BJ (cell line): ENCODE results near the gene MRPL52. TPM values are rescaled to one million over a fixed set of nuclear protein-coding genes. Genes with fewer than 3 reads are reported as not detected.
"Not testable (repeated sequence)": the region's sequence is repeated elsewhere in the genome, so short reads cannot be mapped to it uniquely, and the experiment has no call there.

Experiments
- CTCF ChIA-PET: fragments of 350-600 bp; formaldehyde crosslinking; extraction: SDS; loops from one replicate; lab custom pipeline; 2021; ENCODE audit warnings: antibody characterized with exemption, inconsistent platforms; lab: Yijun Ruan, JAX
- POLR2A ChIA-PET: fragments of 300-600 bp; sonication (Branson Sonifier 250); formaldehyde crosslinking; extraction: SDS; loops from one replicate; lab custom pipeline; 2021; ENCODE audit warnings: antibody characterized with exemption; lab: Charles Lee
- DNase-seq: peaks from one replicate; pipeline ENCODE4 v3.0.0-alpha.2; 2011; ENCODE audit warnings: low read depth
- H3K27me3 ChIP-seq: 2 replicates; pipeline ENCODE4 v1.6.0; 2011; ENCODE audit warnings: low read length; ENCODE audit not compliant: control insufficient read depth, insufficient read depth
- H3K36me3 ChIP-seq: 2 replicates; pipeline ENCODE4 v1.5.1; 2011; ENCODE audit warnings: low read length; ENCODE audit not compliant: control insufficient read depth, insufficient read depth
- H3K4me3 ChIP-seq: 2 replicates; pipeline ENCODE4 v1.5.1; 2011; ENCODE audit warnings: low read depth, mild to moderate bottlenecking, control low read depth, low read length
- polyA plus RNA-seq: library from polyadenylated mRNA; depleted of rRNA; stranded (reverse); fragments of >200 nt; gene quantifications from 2 replicates; pipeline ENCODE4 v1.2.3, GENCODE V29; 2011
- TF ChIP-seq, protein P1 (sequence below): IDR thresholded peaks from 2 replicates; pipeline ENCODE4 v1.5.1; 2011; ENCODE audit warnings: low read depth, mild to moderate bottlenecking, control low read depth, inconsistent platforms, low read length, moderate library complexity; ENCODE audit not compliant: insufficient read depth

Gene MRPL52
- polyA plus RNA-seq, 1 experiment: 66.7 TPM

- ChIA-PET CTCF (interaction anchor here (1.8 kb wide), 1 partner anchor 51 kb away, joined by 4 read pairs; no protein-coding TSS in a partner anchor), POLR2A (interaction anchor here (0.7 kb wide), 1 partner anchor 90 kb away, joined by 6 read pairs; no protein-coding TSS in a partner anchor)
- Histone ChIP-seq H3K36me3 (no peaks in the 10 kb centered on the region), H3K27me3 (peaks cover 5% of the 10 kb centered on the region), H3K4me3 (no peak overlapping the region)
- TF ChIP-seq, protein P1, sequence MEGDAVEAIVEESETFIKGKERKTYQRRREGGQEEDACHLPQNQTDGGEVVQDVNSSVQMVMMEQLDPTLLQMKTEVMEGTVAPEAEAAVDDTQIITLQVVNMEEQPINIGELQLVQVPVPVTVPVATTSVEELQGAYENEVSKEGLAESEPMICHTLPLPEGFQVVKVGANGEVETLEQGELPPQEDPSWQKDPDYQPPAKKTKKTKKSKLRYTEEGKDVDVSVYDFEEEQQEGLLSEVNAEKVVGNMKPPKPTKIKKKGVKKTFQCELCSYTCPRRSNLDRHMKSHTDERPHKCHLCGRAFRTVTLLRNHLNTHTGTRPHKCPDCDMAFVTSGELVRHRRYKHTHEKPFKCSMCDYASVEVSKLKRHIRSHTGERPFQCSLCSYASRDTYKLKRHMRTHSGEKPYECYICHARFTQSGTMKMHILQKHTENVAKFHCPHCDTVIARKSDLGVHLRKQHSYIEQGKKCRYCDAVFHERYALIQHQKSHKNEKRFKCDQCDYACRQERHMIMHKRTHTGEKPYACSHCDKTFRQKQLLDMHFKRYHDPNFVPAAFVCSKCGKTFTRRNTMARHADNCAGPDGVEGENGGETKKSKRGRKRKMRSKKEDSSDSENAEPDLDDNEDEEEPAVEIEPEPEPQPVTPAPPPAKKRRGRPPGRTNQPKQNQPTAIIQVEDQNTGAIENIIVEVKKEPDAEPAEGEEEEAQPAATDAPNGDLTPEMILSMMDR: no peak
- DNase-seq: no peak
Measured at GRCh38 chr14:22802860-22803686, 26.6 kb upstream of the MRPL52 start.

DNA sequence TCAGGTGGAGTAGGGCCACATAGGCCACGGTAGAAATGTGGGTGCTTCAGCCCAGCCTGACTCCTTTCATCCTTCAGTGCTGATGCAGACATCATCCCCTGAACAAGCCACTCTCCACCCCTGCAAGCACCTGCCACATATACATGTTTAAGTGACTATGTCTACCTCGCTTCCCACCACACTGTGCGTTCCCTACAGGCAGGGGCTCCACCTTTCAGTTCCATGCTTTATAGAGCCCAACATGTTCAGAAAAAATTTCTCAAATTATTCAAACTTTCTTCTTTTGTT, 26.1 kb upstream of the MRPL52 start:
- ChIA-PET CTCF (interaction anchor here (1.8 kb wide), 1 partner anchor 50 kb away, joined by 4 read pairs; no protein-coding TSS in a partner anchor), POLR2A (no interaction called here)
- no peak overlapping the region for H3K4me3 ChIP-seq
- H3K27me3 ChIP-seq: peaks cover 5% of the 10 kb centered on the region
- no peak for DNase-seq
- TF ChIP-seq, protein P1: no peak
- H3K36me3 ChIP-seq: no peaks in the 10 kb centered on the region

DNA sequence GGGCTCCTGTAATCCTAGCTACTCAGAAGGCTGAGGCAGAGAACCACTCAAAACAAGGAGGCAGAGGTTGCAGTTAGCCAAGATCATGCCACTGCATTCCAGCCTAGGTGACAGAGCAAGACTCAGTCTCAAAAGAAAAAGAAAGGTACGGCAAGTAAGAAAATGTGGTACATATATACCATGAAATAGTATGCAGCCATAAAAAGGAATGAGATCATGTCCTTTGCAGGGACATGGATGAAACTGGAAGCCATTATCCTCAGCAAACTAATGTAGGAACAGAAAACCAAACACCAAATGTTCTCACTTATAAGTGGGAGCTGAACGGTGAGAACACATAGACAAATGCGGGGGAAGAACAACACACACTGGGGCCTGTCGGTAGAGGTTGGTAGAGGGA, 24.5 kb upstream of the MRPL52 start:
- H3K36me3 ChIP-seq, H3K4me3 ChIP-seq, POLR2A ChIA-PET, DNase-seq, H3K27me3 ChIP-seq: not testable (repeated sequence)
- CTCF ChIA-PET: interaction anchor here (0.7 kb wide), 1 partner anchor 23 kb away, joined by 3 read pairs; no protein-coding TSS in a partner anchor

- TF ChIP-seq, protein P1: no peak
- no peak for DNase-seq
- H3K4me3 ChIP-seq: no peak overlapping the region
- ChIA-PET POLR2A (interaction anchor here (0.6 kb wide), 1 partner anchor 77 kb away, joined by 3 read pairs; no protein-coding TSS in a partner anchor), CTCF (interaction anchor here (1.1 to 1.2 kb wide), 2 partner anchors 9 to 11 kb away, joined by 3 to 4 read pairs; no protein-coding TSS in a partner anchor)
- H3K36me3 ChIP-seq: no peaks in the 10 kb centered on the region
- H3K27me3 ChIP-seq: peaks cover 2% of the 10 kb centered on the region; the same call in 1 of the 2 replicates
Measured at GRCh38 chr14:22807432-22808087, 22.1 kb upstream of the MRPL52 start.

- TF ChIP-seq, protein P1: no peak
- POLR2A ChIA-PET: no interaction called here
- CTCF ChIA-PET: interaction anchor here (0.7 to 1.2 kb wide), 2 partner anchors 21 to 239 kb away, joined by 3 read pairs; no protein-coding TSS in a partner anchor
Measured at GRCh38 chr14:22808388-22809209, 21.1 kb upstream of the MRPL52 start.

More at GRCh38 chr14:22808388-22809209, 21.1 kb upstream of the MRPL52 start:
- Histone ChIP-seq H3K36me3 (no peaks in the 10 kb centered on the region), H3K4me3 (no peak overlapping the region), H3K27me3 (0 out of 2 replicates have a peak, but pooled peaks cover under 1% of the 10 kb centered on the region)
- no peak for DNase-seq
